ENCODE results near the gene WDR20.

WDR20 gene

GRCh38 chr14:102221026-102221425, 81.3 kb downstream of the WDR20 start:
- Histone ChIP-seq H3F3A (ENCODE audit: insufficient read depth, low read length) (no peaks in the 10 kb centered on the region), H3K9me2 (replicated peaks; ENCODE audit: insufficient read depth, low read length) (no peaks in the 10 kb centered on the region), H3K9me3 (replicated peaks; ENCODE audit: insufficient read depth, low read length) (no peaks in the 10 kb centered on the region), H2AFZ (ENCODE audit: low read length) (no peak overlapping the region), H3K9ac (ENCODE audit: low read length) (no peak overlapping the region), H3K79me2 (ENCODE audit: low read length) (no peaks in the 10 kb centered on the region), H3K4me3 (ENCODE audit: low read length) (no peak overlapping the region), H3K4me2 (ENCODE audit: low read depth, low read length) (no peak overlapping the region), H4K20me1 (ENCODE audit: insufficient read depth, low read length) (no peaks in the 10 kb centered on the region), H3K36me3 (replicated peaks; ENCODE audit: insufficient read depth, low read length) (no peaks in the 10 kb centered on the region), H3K27ac (ENCODE audit: low read length) (no peak overlapping the region), H3K4me1 (ENCODE audit: low read length) (no peaks in the 10 kb centered on the region), H3K27me3 (replicated peaks; ENCODE audit: insufficient read depth, low read length) (no peaks in the 10 kb centered on the region)
- TF ChIP-seq EZH2 (optimal IDR thresholded peaks at IDR 0.05; ENCODE audit: low read depth, low read length), result no peak
- no peak for TF ChIP-seq EZH2phosphoT487 (IDR thresholded peaks at IDR 0.05; ENCODE audit: low read length)
- TF ChIP-seq, protein P1, sequence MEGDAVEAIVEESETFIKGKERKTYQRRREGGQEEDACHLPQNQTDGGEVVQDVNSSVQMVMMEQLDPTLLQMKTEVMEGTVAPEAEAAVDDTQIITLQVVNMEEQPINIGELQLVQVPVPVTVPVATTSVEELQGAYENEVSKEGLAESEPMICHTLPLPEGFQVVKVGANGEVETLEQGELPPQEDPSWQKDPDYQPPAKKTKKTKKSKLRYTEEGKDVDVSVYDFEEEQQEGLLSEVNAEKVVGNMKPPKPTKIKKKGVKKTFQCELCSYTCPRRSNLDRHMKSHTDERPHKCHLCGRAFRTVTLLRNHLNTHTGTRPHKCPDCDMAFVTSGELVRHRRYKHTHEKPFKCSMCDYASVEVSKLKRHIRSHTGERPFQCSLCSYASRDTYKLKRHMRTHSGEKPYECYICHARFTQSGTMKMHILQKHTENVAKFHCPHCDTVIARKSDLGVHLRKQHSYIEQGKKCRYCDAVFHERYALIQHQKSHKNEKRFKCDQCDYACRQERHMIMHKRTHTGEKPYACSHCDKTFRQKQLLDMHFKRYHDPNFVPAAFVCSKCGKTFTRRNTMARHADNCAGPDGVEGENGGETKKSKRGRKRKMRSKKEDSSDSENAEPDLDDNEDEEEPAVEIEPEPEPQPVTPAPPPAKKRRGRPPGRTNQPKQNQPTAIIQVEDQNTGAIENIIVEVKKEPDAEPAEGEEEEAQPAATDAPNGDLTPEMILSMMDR (IDR thresholded peaks at IDR 0.05; ENCODE audit: low read length), result no peak
- DNase-seq, result no peak

GRCh38 chr14:102222009-102222575, 82.4 kb downstream of the WDR20 start:
- Histone ChIP-seq H3K9ac (ENCODE audit: low read length) (no peak overlapping the region), H3K36me3 (replicated peaks; ENCODE audit: insufficient read depth, low read length) (no peaks in the 10 kb centered on the region), H3F3A (ENCODE audit: insufficient read depth, low read length) (no peaks in the 10 kb centered on the region), H3K79me2 (ENCODE audit: low read length) (no peaks in the 10 kb centered on the region), H3K4me2 (ENCODE audit: low read depth, low read length) (no peak overlapping the region), H2AFZ (ENCODE audit: low read length) (no peak overlapping the region), H4K20me1 (ENCODE audit: insufficient read depth, low read length) (no peaks in the 10 kb centered on the region), H3K27me3 (replicated peaks; ENCODE audit: insufficient read depth, low read length) (no peaks in the 10 kb centered on the region), H3K9me2 (replicated peaks; ENCODE audit: insufficient read depth, low read length) (no peaks in the 10 kb centered on the region), H3K4me1 (ENCODE audit: low read length) (no peaks in the 10 kb centered on the region), H3K27ac (ENCODE audit: low read length) (no peak overlapping the region), H3K9me3 (replicated peaks; ENCODE audit: insufficient read depth, low read length) (no peaks in the 10 kb centered on the region), H3K4me3 (ENCODE audit: low read length) (no peak overlapping the region)
- DNase-seq, result no peak
- TF ChIP-seq, protein P1 (IDR thresholded peaks at IDR 0.05; ENCODE audit: low read length), result no peak
- TF ChIP-seq EZH2phosphoT487 (IDR thresholded peaks at IDR 0.05; ENCODE audit: low read length) (no peak), EZH2 (optimal IDR thresholded peaks at IDR 0.05; ENCODE audit: low read depth, low read length) (no peak)

DNA sequence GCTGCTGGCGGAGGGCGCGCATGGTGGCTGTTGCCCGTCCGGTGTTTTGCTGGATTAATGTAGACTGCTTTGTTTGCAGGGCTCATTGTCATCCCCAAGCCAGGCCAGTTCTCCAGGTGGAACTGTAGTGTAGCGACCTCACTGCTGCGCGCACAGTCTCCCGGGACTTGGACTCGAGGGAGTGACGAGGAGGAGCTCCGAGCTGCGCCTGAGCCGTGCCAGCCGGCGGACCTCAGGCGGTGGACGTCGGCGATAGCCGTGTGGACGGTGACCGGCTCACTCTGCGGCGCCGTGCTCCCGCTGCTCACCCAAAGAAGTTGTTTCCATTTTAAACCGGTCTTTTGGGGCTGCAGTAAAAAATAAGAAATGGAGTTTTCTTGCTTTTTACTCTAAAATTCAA, 83.1 kb downstream of the WDR20 start:
- no peaks in the 10 kb centered on the region for H3K36me3 ChIP-seq (replicated peaks; ENCODE audit: insufficient read depth, low read length)
- no peak for TF ChIP-seq EZH2phosphoT487 (IDR thresholded peaks at IDR 0.05; ENCODE audit: low read length)
- TF ChIP-seq, protein P1 (IDR thresholded peaks at IDR 0.05; ENCODE audit: low read length), result no peak
- no peaks in the 10 kb centered on the region for H3K9me3 ChIP-seq (replicated peaks; ENCODE audit: insufficient read depth, low read length)
- no peaks in the 10 kb centered on the region for H3K4me1 ChIP-seq (ENCODE audit: low read length)
- no peak for DNase-seq
- H3K4me3 ChIP-seq (ENCODE audit: low read length), result no peak overlapping the region
- H3K4me2 ChIP-seq (ENCODE audit: low read depth, low read length), result no peak overlapping the region
- H3K9me2 ChIP-seq (replicated peaks; ENCODE audit: insufficient read depth, low read length), result no peaks in the 10 kb centered on the region
- H4K20me1 ChIP-seq (ENCODE audit: insufficient read depth, low read length), result no peaks in the 10 kb centered on the region
- H2AFZ ChIP-seq (ENCODE audit: low read length), result no peak overlapping the region
- no peaks in the 10 kb centered on the region for H3K27me3 ChIP-seq (replicated peaks; ENCODE audit: insufficient read depth, low read length)
- no peaks in the 10 kb centered on the region for H3F3A ChIP-seq (ENCODE audit: insufficient read depth, low read length)
- H3K79me2 ChIP-seq (ENCODE audit: low read length), result no peaks in the 10 kb centered on the region
- no peak overlapping the region for H3K27ac ChIP-seq (ENCODE audit: low read length)
- H3K9ac ChIP-seq (ENCODE audit: low read length), result no peak overlapping the region

All from MM.1S (cell line).